H1 (cell line): ENCODE results near the gene IL2RA. TPM values are rescaled to one million over a fixed set of nuclear protein-coding genes. Genes with fewer than 3 reads are reported as not detected.

ENCODE experiments used
- CTCF ChIA-PET: fragments of 300-600 bp; sonication (Branson Sonifier 250); formaldehyde crosslinking; loops from one replicate; lab custom pipeline; 2021; ENCODE audit not compliant: partially characterized antibody; lab: Charles Lee
- POLR2A ChIA-PET: fragments of 300-600 bp; sonication (Branson Sonifier 250); formaldehyde crosslinking; loops from one replicate; lab custom pipeline; 2021; ENCODE audit warnings: inconsistent platforms; ENCODE audit not compliant: partially characterized antibody; lab: Charles Lee
- DNase-seq, 2 experiments: peaks; one replicate each; pipeline versions ENCODE4 v3.0.0 to v3.0.0-alpha.2; 2010 to 2022; ENCODE audit warnings: low spot score in 2 of 2, low read depth in 1 of 2, mixed read lengths in 1 of 2
- FAIRE-seq: peaks from 2 replicates; lab custom pipeline; 2011; peaks lifted over from hg19 to GRCh38; lab: Jason Lieb, UNC
- H2AFZ ChIP-seq: 2 replicates; pipeline ENCODE4 v1.8.1; 2012; ENCODE audit warnings: low read length, inconsistent platforms
- H2AK5ac ChIP-seq: 2 replicates; pipeline ENCODE4 v1.6.1; 2013; ENCODE audit warnings: low read depth, low read length
- H2BK120ac ChIP-seq: replicated peaks from 2 replicates; pipeline ENCODE3; 2013; ENCODE audit warnings: low read depth, low read length, inconsistent platforms
- H2BK12ac ChIP-seq: 2 replicates; pipeline ENCODE4 v1.6.1; 2013; ENCODE audit warnings: low read depth, low read length
- H2BK15ac ChIP-seq: 2 replicates; pipeline ENCODE4 v1.6.1; 2013; ENCODE audit warnings: low read length
- H2BK20ac ChIP-seq: 2 replicates; pipeline ENCODE4 v1.6.1; 2013; ENCODE audit warnings: low read length
- H2BK5ac ChIP-seq: 2 replicates; pipeline ENCODE4 v1.6.1; 2013; ENCODE audit warnings: low read depth, low read length
- H3K14ac ChIP-seq: 2 replicates; pipeline ENCODE4 v1.6.1; 2013; ENCODE audit warnings: inconsistent platforms; ENCODE audit not compliant: insufficient read length
- H3K18ac ChIP-seq: 2 replicates; pipeline ENCODE4 v1.6.1; 2013; ENCODE audit warnings: low read length; ENCODE audit errors: extremely low read depth
- H3K23ac ChIP-seq: 2 replicates; pipeline ENCODE4 v1.6.1; 2013; ENCODE audit warnings: inconsistent platforms; ENCODE audit not compliant: insufficient read length
- H3K23me2 ChIP-seq: 2 replicates; pipeline ENCODE4 v1.6.1; 2013; ENCODE audit warnings: low read depth, low read length
- H3K27ac ChIP-seq: 2 replicates; pipeline ENCODE4 v1.6.1; 2011; ENCODE audit warnings: low read depth, low read length, inconsistent platforms
- H3K27me3 ChIP-seq, 4 experiments: replicated peaks in 1 of 4; 1 replicate in 1 of 4; 2 replicates in 3 of 4; pipeline versions ENCODE4 v1.6.1 to v1.8.1; 2011 to 2013; ENCODE audit warnings: low read length in 3 of 4, mild to moderate bottlenecking in 3 of 4, inconsistent platforms in 2 of 4, mixed read lengths in 2 of 4, moderate library complexity in 1 of 4; ENCODE audit not compliant: control insufficient read depth in 3 of 4, insufficient read depth in 3 of 4; ENCODE audit errors: extremely low read depth in 1 of 4
- H3K36me3 ChIP-seq, 4 experiments: 2 replicates each; pipeline versions ENCODE4 v1.6.1 to v1.8.1; 2011 to 2013; ENCODE audit warnings: mild to moderate bottlenecking in 4 of 4, low read length in 3 of 4, moderate library complexity in 2 of 4, control low read depth in 1 of 4, inconsistent platforms in 1 of 4; ENCODE audit not compliant: insufficient read depth in 4 of 4, control insufficient read depth in 2 of 4
- H3K4ac ChIP-seq: replicated peaks from 2 replicates; pipeline ENCODE3; 2013; ENCODE audit warnings: low read length, low read depth, mixed read lengths, inconsistent platforms; ENCODE audit not compliant: insufficient read length
- H3K4me1 ChIP-seq, 4 experiments: replicated peaks in 1 of 4; 1 replicate in 1 of 4; 2 replicates in 3 of 4; pipeline versions ENCODE4 v1.6.1 to v1.8.1; 2011 to 2013; ENCODE audit warnings: low read length in 3 of 4, inconsistent platforms in 2 of 4, mixed read lengths in 1 of 4; ENCODE audit not compliant: insufficient read depth in 4 of 4, control insufficient read depth in 3 of 4
- H3K4me2 ChIP-seq, 2 experiments: 2 replicates each; pipeline versions ENCODE4 v1.6.1 to v1.8.1; 2011 to 2013; ENCODE audit warnings: low read depth in 2 of 2, low read length in 2 of 2, control low read depth in 1 of 2, inconsistent platforms in 1 of 2, mild to moderate bottlenecking in 1 of 2; ENCODE audit not compliant: insufficient read depth in 1 of 2
- H3K4me3 ChIP-seq, 4 experiments: fragments of 200-600, 300-600 bp in 1 of 4; sonication (generic), shearing (Covaris generic), sonication (Bioruptor Twin) in 1 of 4; 2 replicates each; pipeline versions ENCODE4 v1.5.1 to v1.8.1; 2011 to 2016; ENCODE audit warnings: low read length in 4 of 4, low read depth in 3 of 4, control low read depth in 2 of 4, inconsistent platforms in 2 of 4, mild to moderate bottlenecking in 2 of 4, mixed read lengths in 1 of 4, moderate library complexity in 1 of 4; ENCODE audit not compliant: insufficient read depth in 2 of 4; ENCODE audit errors: extremely low read depth in 1 of 4
- H3K56ac ChIP-seq: replicated peaks from 2 replicates; pipeline ENCODE3; 2013; ENCODE audit warnings: low read depth, mild to moderate bottlenecking, mixed read lengths, low read length, inconsistent platforms; ENCODE audit not compliant: insufficient read length
- H3K79me1 ChIP-seq: 2 replicates; pipeline ENCODE4 v1.6.1; 2013; ENCODE audit warnings: low read depth, low read length, control low read depth
- H3K79me2 ChIP-seq, 2 experiments: 2 replicates each; pipeline versions ENCODE4 v1.6.1 to v1.8.1; 2012 to 2013; ENCODE audit warnings: low read length in 2 of 2, mild to moderate bottlenecking in 2 of 2, inconsistent platforms in 1 of 2; ENCODE audit not compliant: insufficient read depth in 2 of 2, control insufficient read depth in 1 of 2
- H3K9ac ChIP-seq, 4 experiments: replicated peaks in 1 of 4; 1 replicate in 1 of 4; 2 replicates in 3 of 4; pipeline versions ENCODE4 v1.6.1 to v1.8.1; 2011 to 2013; ENCODE audit warnings: low read depth in 3 of 4, low read length in 3 of 4, control low read depth in 2 of 4, mild to moderate bottlenecking in 2 of 4, moderate library complexity in 2 of 4, inconsistent platforms in 1 of 4; ENCODE audit errors: extremely low read depth in 1 of 4
- H3K9me3 ChIP-seq, 2 experiments: 2 replicates each; pipeline versions ENCODE4 v1.6.1 to v1.8.1; 2012 to 2013; ENCODE audit warnings: mild to moderate bottlenecking in 2 of 2, moderate library complexity in 2 of 2, control low read depth in 1 of 2, inconsistent platforms in 1 of 2, low read depth in 1 of 2, low read length in 1 of 2, mixed read lengths in 1 of 2; ENCODE audit not compliant: insufficient read depth in 2 of 2
- H4K20me1 ChIP-seq, 2 experiments: replicated peaks in 1 of 2; 2 replicates each; pipeline versions ENCODE3 to v1.8.1; 2011 to 2013; ENCODE audit warnings: inconsistent platforms in 2 of 2, low read length in 2 of 2, mild to moderate bottlenecking in 1 of 2; ENCODE audit not compliant: insufficient read depth in 2 of 2, control insufficient read depth in 1 of 2
- H4K5ac ChIP-seq: 2 replicates; pipeline ENCODE4 v1.6.1; 2013; ENCODE audit warnings: low read length, low read depth, mixed read lengths, inconsistent platforms; ENCODE audit not compliant: insufficient read length
- H4K8ac ChIP-seq: 2 replicates; pipeline ENCODE4 v1.8.0; 2013; ENCODE audit warnings: mild to moderate bottlenecking, moderate library complexity, low read length, inconsistent platforms; ENCODE audit not compliant: insufficient read depth; ENCODE audit errors: extremely low read depth
- H4K91ac ChIP-seq: replicated peaks from 2 replicates; pipeline ENCODE3; 2013; ENCODE audit warnings: low read length, mixed read lengths, inconsistent platforms; ENCODE audit not compliant: insufficient read length
- ASH2L ChIP-seq: fragments of 200-600, 300-600 bp; sonication (generic); IDR thresholded peaks from one replicate; pipeline ENCODE4 v1.7.1; 2017; ENCODE audit warnings: low read length
- CBX8 ChIP-seq: fragments of 300-800, 300-1000 bp; sonication (generic); IDR thresholded peaks from 2 replicates; pipeline ENCODE4 v1.7.1; 2016; ENCODE audit warnings: low read depth, low read length, borderline replicate concordance
- CREB1 ChIP-seq: IDR thresholded peaks from 2 replicates; pipeline ENCODE4 v1.6.1; 2012; ENCODE audit warnings: inconsistent platforms
- CTBP2 ChIP-seq: IDR thresholded peaks from 2 replicates; pipeline ENCODE4 v1.7.0; 2011; ENCODE audit warnings: borderline replicate concordance, mild to moderate bottlenecking, moderate library complexity, mixed read lengths, low read length; ENCODE audit not compliant: insufficient read depth, insufficient read length
- EZH2 ChIP-seq: fragments of 200-600 bp; sonication (generic); IDR thresholded peaks from 2 replicates; pipeline ENCODE4 v1.7.1; 2012; ENCODE audit warnings: low read depth, mild to moderate bottlenecking, moderate library complexity, low read length, inconsistent platforms; ENCODE audit not compliant: severe bottlenecking
- HDAC2 ChIP-seq, 2 experiments: fragments of 300-600 bp in 1 of 2; sonication (generic) in 1 of 2; IDR thresholded peaks; 2 replicates each; pipeline ENCODE4 v1.6.1; 2011 to 2012; ENCODE audit warnings: low read depth in 2 of 2, low read length in 2 of 2, mild to moderate bottlenecking in 2 of 2, moderate library complexity in 2 of 2, borderline replicate concordance in 1 of 2, inconsistent platforms in 1 of 2
- JUN ChIP-seq: IDR thresholded peaks from 2 replicates; pipeline ENCODE4 v1.6.1; 2011; ENCODE audit warnings: low read depth, mild to moderate bottlenecking, improper control_type of control experiment, low read length
- SIX5 ChIP-seq: IDR thresholded peaks from 2 replicates; pipeline ENCODE4 v1.6.1; 2011; ENCODE audit warnings: mild to moderate bottlenecking, low read depth, low read length
- USF2 ChIP-seq: IDR thresholded peaks from 2 replicates; pipeline ENCODE4 v1.6.1; 2011; ENCODE audit warnings: low read length, improper control_type of control experiment
- WGBS, 2 experiments: shearing (Covaris generic) in 1 of 2; methylation state at CpG; one replicate each; pipeline versions ENCODE4 v1.1.6 to v1.1.7; 2013 to 2015; ENCODE audit warnings: low lambda C conversion rate in 2 of 2, mixed read lengths in 2 of 2, inconsistent platforms in 1 of 2, low coverage in 1 of 2, missing lambda C conversion rate in 1 of 2; ENCODE audit not compliant: insufficient replicate concordance in 2 of 2, insufficient coverage in 1 of 2, insufficient read length in 1 of 2; ENCODE audit errors: extremely low coverage in 1 of 2, missing lambda C conversion rate in 1 of 2; 5-methylcytosine and 5-hydroxymethylcytosine counted together
- polyA plus RNA-seq, 7 experiments: library from polyadenylated mRNA; depleted of rRNA in 3 of 7; stranded (reverse) in 5 of 7; unstranded in 2 of 7; fragments of >200 nt in 5 of 7; fragments of 200-250 nt in 2 of 7; gene quantifications; 1 replicate in 5 of 7; 2 replicates in 1 of 7; 4 replicates in 1 of 7; pipeline versions ENCODE4 v1.2.1 to v1.2.3, GENCODE V29; 2011 to 2013; ENCODE audit warnings: missing spikeins in 2 of 7, mixed read lengths in 2 of 7
- total RNA-seq: library from RNA; stranded (reverse); fragmentation: NEBNext Ultra II Directional; extraction: Animal tissue kit (Norgen Biotek cat#: 25700); gene quantifications from 2 replicates; pipeline ENCODE4 v1.2.1, GENCODE V29; 2021
- TF ChIP-seq, protein P1 (sequence below): IDR thresholded peaks from 2 replicates; pipeline ENCODE4 v1.6.1; 2012; ENCODE audit warnings: low read length, inconsistent platforms

The IL2RA gene
- total and polyA plus RNA-seq, 2 of the 8 experiments (the other 6 are each of a cell fraction or from before 2014, with no cell fraction given) = not detected

DNA sequence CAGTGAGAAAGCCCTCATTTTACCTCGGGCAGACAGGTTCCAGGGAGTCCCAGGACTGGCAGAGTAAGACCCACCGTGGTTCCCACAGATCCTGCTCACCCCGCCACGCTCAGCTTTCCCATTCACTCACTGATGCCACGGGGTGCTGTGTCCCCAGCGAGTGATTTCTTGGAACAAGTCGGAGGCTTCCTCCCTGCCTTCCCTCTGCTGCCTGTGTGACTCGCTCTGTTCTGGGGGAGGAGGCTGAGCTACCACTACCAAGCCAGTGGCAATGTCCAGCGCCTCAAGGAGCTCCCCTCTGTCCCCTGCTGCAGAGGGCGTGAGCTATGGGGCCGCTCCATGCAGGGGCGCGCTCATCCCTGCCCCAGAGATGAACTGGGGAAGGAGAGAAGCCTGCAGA is 97.4 kb downstream of the IL2RA start:
- Histone ChIP-seq H2BK15ac (no peak overlapping the region), H3K4ac (no peak overlapping the region), H4K20me1 (no peaks in the 10 kb centered on the region), H2AFZ (no peak overlapping the region), H3K18ac (no peak overlapping the region), H3K9me3 (no peaks in the 10 kb centered on the region), H2BK12ac (no peak overlapping the region), H3K27ac (no peak overlapping the region), H3K36me3 (no peaks in the 10 kb centered on the region), H3K23ac (no peak overlapping the region), H3K14ac (no peak overlapping the region), H2BK20ac (no peak overlapping the region), H3K27me3 (0 out of 7 replicates have a peak, but pooled peaks cover 0 to 2% (median 0%) of the 10 kb centered on the region in 4 experiments), H4K91ac (no peak overlapping the region), H2AK5ac (no peak overlapping the region), H4K8ac (peak overlapping the region; percentile 23), H3K23me2 (no peaks in the 10 kb centered on the region), H4K5ac (no peak overlapping the region), H3K79me2 (no peaks in the 10 kb centered on the region), H3K9ac (no peak overlapping the region), H3K4me3 (no peak overlapping the region), H3K79me1 (no peaks in the 10 kb centered on the region; the same call in 1 of the 2 replicates), H2BK5ac (no peak overlapping the region), H3K4me2 (no peak overlapping the region), H3K56ac (no peak overlapping the region), H2BK120ac (no peak overlapping the region), H3K4me1 (no peaks in the 10 kb centered on the region)
- POLR2A ChIA-PET = no interaction called here
- WGBS, 2 experiments = 91% methylated on average over 11 of the region's 13 CpGs; no CpG with 5 or more reads in 1 of the 2 experiments
- no peak for FAIRE-seq
- no peak for DNase-seq
- CTCF ChIA-PET = interaction anchor here (0.8 to 1.8 kb wide), 4 partner anchors 12 to 119 kb away, joined by 3 to 6 read pairs (median 3); no protein-coding TSS in a partner anchor
- TF ChIP-seq, protein P1, sequence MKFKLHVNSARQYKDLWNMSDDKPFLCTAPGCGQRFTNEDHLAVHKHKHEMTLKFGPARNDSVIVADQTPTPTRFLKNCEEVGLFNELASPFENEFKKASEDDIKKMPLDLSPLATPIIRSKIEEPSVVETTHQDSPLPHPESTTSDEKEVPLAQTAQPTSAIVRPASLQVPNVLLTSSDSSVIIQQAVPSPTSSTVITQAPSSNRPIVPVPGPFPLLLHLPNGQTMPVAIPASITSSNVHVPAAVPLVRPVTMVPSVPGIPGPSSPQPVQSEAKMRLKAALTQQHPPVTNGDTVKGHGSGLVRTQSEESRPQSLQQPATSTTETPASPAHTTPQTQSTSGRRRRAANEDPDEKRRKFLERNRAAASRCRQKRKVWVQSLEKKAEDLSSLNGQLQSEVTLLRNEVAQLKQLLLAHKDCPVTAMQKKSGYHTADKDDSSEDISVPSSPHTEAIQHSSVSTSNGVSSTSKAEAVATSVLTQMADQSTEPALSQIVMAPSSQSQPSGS = no peak
- TF ChIP-seq SIX5 (no peak), CTBP2 (no peak), ASH2L (no peak), EZH2 (no peak), HDAC2 (IDR thresholded peaks at IDR 0.05; ENCODE audit: borderline replicate concordance in 1 of 2, low read depth in 2 of 2, low read length in 2 of 2) (no peak), CBX8 (no peak), USF2 (no peak), JUN (no peak), CREB1 (no peak)
